NCI-H1694 (cell line): ENCODE measurements around the gene SLC40A1.

Experiments used
- DNase-seq: peaks from one replicate; lab custom pipeline; 2025; lab: John Stamatoyannopoulos, UW

The SLC40A1 gene

GRCh38 chr2:189540551-189540950, 40.0 kb downstream of the SLC40A1 start:
- no peak for DNase-seq

DNA sequence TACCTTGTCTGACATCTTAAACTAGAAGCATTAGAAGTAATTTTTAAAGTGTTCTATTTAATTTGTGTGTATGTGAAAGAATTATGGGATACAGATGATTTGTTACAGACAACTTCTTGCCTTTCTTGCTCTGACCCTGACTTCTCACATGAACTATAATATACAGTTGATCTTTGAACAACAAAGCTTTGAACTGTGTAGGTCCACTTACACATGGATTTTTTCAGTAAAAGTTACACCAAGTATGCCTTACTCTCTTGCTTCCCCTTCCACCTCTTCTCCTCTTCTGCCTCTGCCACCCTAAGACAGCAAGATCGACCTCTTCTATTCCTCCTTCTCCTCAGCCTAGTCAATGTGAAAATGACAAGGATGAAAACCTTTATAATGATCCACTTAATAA, 42.2 kb downstream of the SLC40A1 start:
- DNase-seq = no peak

GRCh38 chr2:189536830-189537229, 43.8 kb downstream of the SLC40A1 start:
- no peak for DNase-seq

GRCh38 chr2:189534854-189535832, 45.4 kb downstream of the SLC40A1 start:
- no peak for DNase-seq

DNA sequence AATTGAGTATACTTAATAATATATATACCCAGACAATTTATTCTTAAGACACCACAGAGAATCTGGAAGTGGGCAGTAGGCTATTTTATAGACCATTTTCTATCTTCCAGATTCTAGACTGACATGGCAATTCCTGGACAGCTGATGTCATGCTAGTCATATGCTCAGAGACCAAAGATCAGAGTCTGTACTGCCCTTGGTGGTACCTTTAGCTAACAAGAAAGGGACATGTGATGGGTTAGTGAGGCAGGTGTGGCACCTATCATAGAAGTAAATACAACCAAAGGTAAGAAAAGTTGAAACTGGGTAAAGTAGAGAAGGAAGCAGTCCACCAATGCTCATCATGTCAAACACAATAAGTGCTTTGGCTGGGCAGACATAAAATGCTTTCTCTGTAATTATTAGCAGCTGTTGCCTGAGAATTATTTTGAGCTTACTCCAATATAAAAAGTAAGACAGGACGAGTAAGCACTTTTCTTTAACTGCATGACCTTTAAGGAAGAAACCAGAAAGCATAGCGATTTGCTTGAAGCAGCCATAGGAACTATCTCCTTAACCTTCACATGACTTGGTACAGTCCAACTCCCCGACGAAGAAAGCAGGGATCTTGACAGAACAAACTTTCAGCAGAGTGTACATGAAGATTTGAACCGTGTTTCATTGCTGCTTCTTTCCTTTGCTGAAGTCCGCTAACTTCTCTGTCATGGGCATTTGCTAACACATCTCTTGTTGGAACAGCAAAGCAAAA, 47.1 kb downstream of the SLC40A1 start:
- DNase-seq = no peak

- no peak for DNase-seq
Measured at GRCh38 chr2:189530965-189531637, 49.5 kb downstream of the SLC40A1 start.

DNA sequence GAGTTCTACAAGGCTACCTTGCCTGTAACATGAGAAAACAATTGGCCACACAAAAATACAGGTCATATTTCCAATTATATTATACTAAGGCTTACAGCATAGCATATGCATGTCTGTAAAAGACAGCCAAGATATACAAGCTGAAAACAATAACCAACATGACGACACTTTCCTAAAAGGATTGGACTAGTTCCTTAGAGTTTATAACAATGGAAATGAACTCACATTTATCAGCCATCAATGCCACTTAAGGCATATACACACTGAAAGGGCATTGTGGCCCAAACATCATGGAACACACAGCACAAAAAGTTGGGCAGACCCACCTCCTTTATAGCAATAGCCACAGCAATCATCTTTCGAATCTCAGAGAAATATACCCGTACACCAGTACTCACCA, 52.0 kb downstream of the SLC40A1 start:
- no peak for DNase-seq

DNA sequence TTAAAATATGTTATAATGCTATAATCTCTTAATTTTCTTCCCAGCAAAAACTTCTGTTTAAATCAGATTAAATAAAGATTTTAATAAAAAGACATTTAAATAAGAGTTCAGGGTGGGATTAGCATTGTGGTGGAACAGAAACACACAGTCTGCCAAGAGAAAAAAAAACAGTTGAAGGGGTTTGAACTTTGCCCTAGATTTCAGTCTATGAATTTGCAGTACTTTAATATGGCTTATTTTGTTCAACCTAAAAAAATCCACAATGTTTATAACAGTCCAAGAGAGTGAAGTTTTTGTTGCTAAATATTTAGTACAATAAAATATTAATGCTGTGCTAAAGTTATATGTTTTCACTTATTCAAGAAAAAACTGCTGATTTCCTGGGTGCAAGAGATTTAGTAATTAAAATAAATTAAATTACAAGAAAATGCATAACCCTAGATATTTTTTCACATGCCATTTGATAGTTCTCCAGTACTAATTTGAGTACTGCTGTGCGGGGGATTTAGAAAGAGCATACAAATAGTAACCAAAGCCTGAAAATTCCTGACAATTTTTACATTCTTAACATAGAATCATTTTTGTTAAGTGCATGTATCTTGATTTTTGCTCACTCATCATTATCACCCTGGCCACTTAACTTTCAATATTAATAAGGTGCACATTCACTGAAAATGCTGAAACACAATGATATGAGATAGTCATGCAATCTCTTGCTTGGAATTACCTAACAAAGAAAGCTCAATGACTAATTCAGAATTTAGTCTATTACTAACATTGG, 52.6 kb downstream of the SLC40A1 start:
- no peak for DNase-seq

DNA sequence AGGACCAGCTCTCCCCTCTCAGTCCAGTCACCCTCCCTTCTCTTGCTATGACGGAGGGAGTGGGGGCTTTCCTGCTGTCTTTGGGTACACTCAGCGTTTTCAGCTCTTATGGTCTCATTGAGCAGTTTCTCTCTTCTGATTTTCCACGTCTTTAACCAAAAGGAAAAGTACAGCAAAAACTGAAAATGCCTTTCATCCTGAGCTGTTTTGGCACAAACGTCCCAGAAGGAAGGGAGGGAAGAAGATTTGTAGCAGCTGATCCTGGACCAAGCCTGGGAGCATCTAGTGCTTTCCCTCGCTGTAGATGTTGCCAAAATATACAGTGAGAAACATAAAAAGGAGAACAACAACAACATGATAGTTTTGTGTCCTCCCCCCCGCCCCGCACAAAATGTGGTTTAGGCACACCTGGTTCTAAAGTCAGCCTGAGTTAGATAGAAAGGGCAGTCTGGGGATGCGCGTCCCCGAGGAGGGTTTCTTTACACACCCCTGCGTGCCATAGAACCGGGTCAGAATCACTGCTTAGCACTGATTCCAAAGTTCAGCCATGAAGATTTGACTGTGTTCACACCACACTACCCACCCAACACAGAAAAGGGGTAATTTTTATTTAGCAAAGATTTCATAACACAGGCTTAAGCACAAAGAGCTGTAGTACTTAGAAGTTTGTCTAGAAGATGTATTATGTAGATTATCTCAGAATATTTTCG, 53.4 kb downstream of the SLC40A1 start:
- no peak for DNase-seq

GRCh38 chr2:189526241-189526640, 54.3 kb downstream of the SLC40A1 start:
- no peak for DNase-seq

GRCh38 chr2:189524746-189525145, 55.8 kb downstream of the SLC40A1 start:
- DNase-seq = no peak

GRCh38 chr2:189522435-189523151, 58.0 kb downstream of the SLC40A1 start:
- no peak for DNase-seq

DNA sequence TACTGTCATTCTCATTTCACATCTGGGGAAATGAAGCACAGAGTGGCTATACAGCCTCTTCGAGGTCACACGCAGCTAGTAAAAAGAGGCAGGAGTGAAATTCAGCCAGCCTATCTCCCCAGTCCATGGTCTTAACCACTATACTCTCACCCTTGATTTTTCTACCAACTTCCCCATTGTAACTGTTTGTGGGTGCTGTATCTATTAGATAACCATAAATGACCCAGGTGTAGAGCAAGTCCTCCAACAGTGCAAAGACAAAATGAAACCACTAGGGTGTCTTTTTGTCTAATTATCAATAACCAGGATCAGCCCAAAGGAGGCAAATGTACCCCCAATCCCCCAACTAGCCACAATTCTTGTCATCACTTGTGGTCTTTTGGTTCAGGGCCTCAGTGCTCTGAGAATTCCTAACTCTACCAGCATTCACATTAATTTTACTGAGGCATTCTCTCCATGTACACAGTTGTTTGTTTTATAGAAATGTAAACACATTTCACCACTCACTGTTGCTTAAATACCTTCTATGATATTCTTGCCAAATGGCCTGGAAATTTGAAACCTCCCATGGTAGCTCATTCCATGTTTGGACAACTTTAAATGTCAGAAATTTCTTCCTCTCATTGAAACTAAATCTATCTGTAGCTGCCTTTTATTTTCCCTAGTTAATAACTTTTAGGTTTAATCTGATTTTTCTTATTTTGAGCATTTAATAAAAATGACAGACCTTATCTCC, 58.7 kb downstream of the SLC40A1 start:
- DNase-seq = no peak

GRCh38 chr2:189519631-189520387, 60.8 kb downstream of the SLC40A1 start:
- no peak for DNase-seq

DNA sequence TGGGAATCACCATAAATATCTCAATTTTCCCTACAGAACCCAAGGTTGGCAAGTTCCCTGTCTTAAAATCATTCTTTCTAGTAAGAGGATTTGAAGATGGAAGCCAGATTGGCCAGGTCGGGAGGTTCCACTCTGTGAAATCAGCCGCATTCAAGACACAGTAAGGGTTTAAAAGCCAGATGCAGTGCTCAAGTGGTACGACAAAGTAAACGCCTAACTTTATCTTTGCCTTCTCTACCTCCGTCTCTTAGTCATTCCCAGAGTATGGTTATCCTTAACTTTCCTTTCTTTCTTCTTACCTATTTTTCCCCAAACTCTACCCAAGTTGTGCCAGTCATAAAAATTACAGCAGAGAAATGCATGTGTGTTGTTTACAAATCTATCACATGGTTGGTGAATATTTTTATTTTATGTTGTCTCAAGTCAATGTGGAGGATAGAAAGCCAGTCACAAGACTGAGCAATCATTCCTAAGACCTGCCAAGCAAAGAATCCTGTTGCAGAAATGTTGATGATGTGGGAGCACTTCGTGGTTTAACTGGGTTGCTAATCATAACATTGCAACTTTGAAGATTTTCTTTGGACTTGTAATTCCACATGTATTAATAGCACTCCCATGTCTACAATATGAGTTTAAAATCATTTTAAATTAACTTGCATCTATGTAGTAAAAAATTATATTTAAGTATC, 62.6 kb downstream of the SLC40A1 start:
- no peak for DNase-seq

DNA sequence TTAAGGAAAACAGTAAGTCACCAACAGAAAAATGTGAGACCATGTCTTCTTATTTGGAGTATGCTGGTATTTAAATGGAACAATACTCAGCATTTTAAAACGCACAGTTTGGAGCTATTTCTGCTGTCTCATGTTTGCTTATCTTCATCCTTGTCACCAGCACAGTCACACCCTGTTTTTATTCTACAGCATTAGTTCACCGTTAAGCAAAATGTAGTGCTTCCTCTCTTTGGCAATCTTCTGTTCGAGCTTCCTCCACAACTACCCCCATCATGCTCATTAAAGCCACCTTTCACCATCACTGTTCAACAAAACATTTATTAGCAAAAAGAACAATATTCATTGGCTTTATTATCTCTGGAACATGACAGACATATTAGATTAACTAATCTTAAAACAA, 64.0 kb downstream of the SLC40A1 start:
- DNase-seq = no peak

DNA sequence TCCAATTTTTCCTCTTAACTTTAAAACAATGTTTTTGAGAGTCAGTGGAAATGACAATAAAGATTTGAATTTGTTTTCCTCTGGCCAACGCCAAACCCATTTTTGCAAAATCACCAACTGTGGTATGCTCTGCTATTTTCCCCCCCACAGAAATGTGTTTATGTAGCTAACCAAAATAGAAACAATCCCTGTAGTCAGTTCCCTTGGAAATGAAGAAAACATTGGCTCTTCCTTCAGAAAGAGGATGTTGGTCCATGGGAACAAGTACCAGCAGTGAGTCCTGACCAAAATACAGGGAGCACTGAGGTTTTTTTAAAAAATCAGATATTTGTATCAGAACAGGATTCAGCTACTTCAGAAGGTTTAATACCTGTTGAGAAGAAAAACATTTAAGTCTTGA, 65.3 kb downstream of the SLC40A1 start:
- no peak for DNase-seq

GRCh38 chr2:189514104-189514503, 66.5 kb downstream of the SLC40A1 start:
- no peak for DNase-seq
